ENCODE measurements around the gene IL17C.
A peak's percentile ranks its signal among the peaks of the same experiment; 100 is the strongest.
"Not testable (repeated sequence)": the region's sequence is repeated elsewhere in the genome, so short reads cannot be mapped to it uniquely, and the experiment has no call there.

The IL17C gene

DNA sequence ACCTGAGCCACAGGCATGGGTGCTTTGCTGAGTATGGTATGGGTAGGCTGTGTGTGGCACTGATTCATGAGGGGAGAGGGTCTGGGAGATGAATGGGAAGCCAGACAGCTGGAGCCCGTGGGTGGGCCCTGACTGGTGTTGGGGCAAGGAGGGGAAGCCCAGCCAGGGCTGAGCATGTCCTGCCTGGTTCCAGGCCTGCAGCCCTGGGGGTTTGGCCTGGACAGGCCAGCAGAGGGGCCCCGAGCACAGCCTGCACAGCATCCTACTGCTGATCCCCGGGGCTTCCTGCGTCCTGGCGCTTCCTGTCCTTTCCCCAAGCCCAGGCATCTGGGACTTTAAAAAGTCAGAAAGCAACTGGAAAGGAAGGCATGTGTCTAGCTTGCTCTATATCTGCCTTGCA lies 29.1 kb downstream of the IL17C start:
- Histone ChIP-seq H2BK5ac (ENCODE audit: low read depth, low read length, poor library complexity) (no peak overlapping the region), H2AFZ (ENCODE audit: insufficient read depth, low read length, poor library complexity) (no peak overlapping the region), H2AK5ac (ENCODE audit: low read length) (no peak overlapping the region), H3K4me2 (ENCODE audit: low read length) (no peak overlapping the region), H3K4me1 (ENCODE audit: control insufficient read depth in 1 of 2, insufficient read depth in 2 of 2, low read length in 2 of 2) (peaks cover 3 to 7% of the 10 kb centered on the region in 2 experiments), H4K91ac (ENCODE audit: low read depth, low read length) (no peak overlapping the region), H2BK120ac (ENCODE audit: insufficient read depth, low read length, poor library complexity) (no peak overlapping the region), H4K8ac (ENCODE audit: low read depth, low read length) (peak overlapping the region; percentile 36), H3K23ac (ENCODE audit: low read length) (no peak overlapping the region), H4K12ac (ENCODE audit: low read depth, low read length) (no peak overlapping the region), H3K36me3 (ENCODE audit: control insufficient read depth in 1 of 2, insufficient read depth in 2 of 2, low read length in 2 of 2) (peaks cover 5 to 6% of the 10 kb centered on the region in 2 experiments), H3K27me3 (ENCODE audit: insufficient read depth, low read length) (no peaks in the 10 kb centered on the region), H3K9ac (ENCODE audit: low read length) (no peak overlapping the region), H3K27ac (ENCODE audit: low read depth, low read length) (no peak overlapping the region), H3K18ac (ENCODE audit: low read length) (peak overlapping the region; percentile 17), H3K79me2 (ENCODE audit: control insufficient read depth, insufficient read depth, low read length, poor library complexity) (peaks cover 12% of the 10 kb centered on the region), H3K14ac (ENCODE audit: low read length) (no peak overlapping the region), H3K4ac (ENCODE audit: low read depth, low read length) (no peak overlapping the region), H3K4me3 (ENCODE audit: low read depth, low read length) (no peak overlapping the region), H3K79me1 (ENCODE audit: low read length) (peaks cover 12% of the 10 kb centered on the region), H3K9me3 (ENCODE audit: insufficient read depth, low read depth, low read length) (peaks cover 6% of the 10 kb centered on the region), H2BK12ac (ENCODE audit: low read length) (no peak overlapping the region)
- no peak for DNase-seq
- no CpG with 5 or more reads among the region's 5 CpGs for whole genome bisulfite sequencing (ENCODE audit: extremely low coverage, insufficient coverage, insufficient read length)

DNA sequence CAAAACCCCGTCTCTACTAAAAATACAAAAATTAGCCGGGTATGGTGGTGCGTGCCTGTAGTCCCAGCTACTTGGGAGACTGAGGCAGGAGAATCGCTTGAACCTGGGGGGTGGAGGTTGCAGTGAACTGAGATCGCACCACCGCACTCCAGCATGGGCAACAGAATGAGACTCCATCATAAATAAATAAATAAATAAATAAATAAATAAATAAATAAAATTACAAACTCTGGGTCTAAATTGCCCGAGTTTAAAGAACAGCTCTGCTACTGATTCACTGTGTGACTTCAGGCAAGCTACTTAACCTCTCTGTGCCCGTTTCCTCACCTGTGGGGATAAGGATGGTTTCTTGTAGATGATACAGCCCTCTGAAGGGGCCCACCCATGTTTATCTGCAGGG lies 31.1 kb downstream of the IL17C start:
- WGBS (ENCODE audit: extremely low coverage, insufficient coverage, insufficient read length) = no CpG with 5 or more reads among the region's 8 CpGs
- H3K27ac ChIP-seq (ENCODE audit: low read depth, low read length); H4K12ac ChIP-seq (ENCODE audit: low read depth, low read length); H3K4me2 ChIP-seq (ENCODE audit: low read length); H3K27me3 ChIP-seq (ENCODE audit: insufficient read depth, low read length); H3K18ac ChIP-seq (ENCODE audit: low read length); H3K36me3 ChIP-seq (ENCODE audit: control insufficient read depth in 1 of 2, insufficient read depth in 2 of 2, low read length in 2 of 2); H2BK12ac ChIP-seq (ENCODE audit: low read length); H4K8ac ChIP-seq (ENCODE audit: low read depth, low read length); H3K4me1 ChIP-seq (ENCODE audit: control insufficient read depth in 1 of 2, insufficient read depth in 2 of 2, low read length in 2 of 2); DNase-seq; H3K9me3 ChIP-seq (ENCODE audit: insufficient read depth, low read depth, low read length); H3K23ac ChIP-seq (ENCODE audit: low read length); H2AFZ ChIP-seq (ENCODE audit: insufficient read depth, low read length, poor library complexity); H2BK120ac ChIP-seq (ENCODE audit: insufficient read depth, low read length, poor library complexity); H3K79me1 ChIP-seq (ENCODE audit: low read length); H3K4ac ChIP-seq (ENCODE audit: low read depth, low read length); H2AK5ac ChIP-seq (ENCODE audit: low read length); H3K9ac ChIP-seq (ENCODE audit: low read length); H3K79me2 ChIP-seq (ENCODE audit: control insufficient read depth, insufficient read depth, low read length, poor library complexity); H3K4me3 ChIP-seq (ENCODE audit: low read depth, low read length); H3K14ac ChIP-seq (ENCODE audit: low read length); H2BK5ac ChIP-seq (ENCODE audit: low read depth, low read length, poor library complexity); H4K91ac ChIP-seq (ENCODE audit: low read depth, low read length): not testable (repeated sequence)

DNA sequence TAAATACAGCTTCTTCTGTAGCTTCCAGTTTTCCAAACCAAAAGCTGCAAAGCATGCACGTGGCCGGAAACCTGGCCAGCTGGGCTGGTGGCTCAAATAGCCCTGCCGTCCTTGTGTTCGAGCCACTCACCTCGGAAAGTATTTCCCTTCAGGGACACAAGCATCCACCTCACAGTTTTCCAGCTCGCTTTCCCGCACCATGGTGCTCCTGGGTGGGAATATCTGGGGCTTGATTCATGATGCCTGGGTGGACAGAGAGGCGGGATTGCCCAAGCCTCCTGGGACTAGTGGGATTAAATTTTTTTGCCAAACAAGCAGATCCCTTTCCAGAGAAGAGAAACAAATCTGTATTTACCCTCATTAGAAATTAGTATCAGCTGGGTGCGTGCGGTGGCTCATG lies 31.6 kb downstream of the IL17C start:
- H3K9me3 ChIP-seq (ENCODE audit: insufficient read depth, low read depth, low read length) = peaks cover 4% of the 10 kb centered on the region
- no peak overlapping the region for H2BK5ac ChIP-seq (ENCODE audit: low read depth, low read length, poor library complexity)
- no peaks in the 10 kb centered on the region for H3K79me2 ChIP-seq (ENCODE audit: control insufficient read depth, insufficient read depth, low read length, poor library complexity)
- DNase-seq = no peak
- H3K9ac ChIP-seq (ENCODE audit: low read length) = no peak overlapping the region
- H3K79me1 ChIP-seq (ENCODE audit: low read length) = no peaks in the 10 kb centered on the region
- no peak overlapping the region for H3K14ac ChIP-seq (ENCODE audit: low read length)
- no peak overlapping the region for H4K8ac ChIP-seq (ENCODE audit: low read depth, low read length)
- H4K91ac ChIP-seq (ENCODE audit: low read depth, low read length) = no peak overlapping the region
- H3K23ac ChIP-seq (ENCODE audit: low read length) = no peak overlapping the region
- no peak overlapping the region for H3K27ac ChIP-seq (ENCODE audit: low read depth, low read length)
- WGBS (ENCODE audit: extremely low coverage, insufficient coverage, insufficient read length) = no CpG with 5 or more reads among the region's 10 CpGs
- H3K27me3 ChIP-seq (ENCODE audit: insufficient read depth, low read length) = no peaks in the 10 kb centered on the region
- H3K4me3 ChIP-seq (ENCODE audit: low read depth, low read length) = no peak overlapping the region
- no peak overlapping the region for H3K4ac ChIP-seq (ENCODE audit: low read depth, low read length)
- H4K12ac ChIP-seq (ENCODE audit: low read depth, low read length) = no peak overlapping the region
- peaks cover 6 to 8% of the 10 kb centered on the region in 2 experiments for H3K36me3 ChIP-seq (ENCODE audit: control insufficient read depth in 1 of 2, insufficient read depth in 2 of 2, low read length in 2 of 2)
- no peak overlapping the region for H2BK120ac ChIP-seq (ENCODE audit: insufficient read depth, low read length, poor library complexity)
- H2AFZ ChIP-seq (ENCODE audit: insufficient read depth, low read length, poor library complexity) = no peak overlapping the region
- no peak overlapping the region for H3K4me2 ChIP-seq (ENCODE audit: low read length)
- H2AK5ac ChIP-seq (ENCODE audit: low read length) = no peak overlapping the region
- peaks cover 3 to 5% of the 10 kb centered on the region in 2 experiments for H3K4me1 ChIP-seq (ENCODE audit: control insufficient read depth in 1 of 2, insufficient read depth in 2 of 2, low read length in 2 of 2)
- no peak overlapping the region for H2BK12ac ChIP-seq (ENCODE audit: low read length)
- no peak overlapping the region for H3K18ac ChIP-seq (ENCODE audit: low read length)

DNA sequence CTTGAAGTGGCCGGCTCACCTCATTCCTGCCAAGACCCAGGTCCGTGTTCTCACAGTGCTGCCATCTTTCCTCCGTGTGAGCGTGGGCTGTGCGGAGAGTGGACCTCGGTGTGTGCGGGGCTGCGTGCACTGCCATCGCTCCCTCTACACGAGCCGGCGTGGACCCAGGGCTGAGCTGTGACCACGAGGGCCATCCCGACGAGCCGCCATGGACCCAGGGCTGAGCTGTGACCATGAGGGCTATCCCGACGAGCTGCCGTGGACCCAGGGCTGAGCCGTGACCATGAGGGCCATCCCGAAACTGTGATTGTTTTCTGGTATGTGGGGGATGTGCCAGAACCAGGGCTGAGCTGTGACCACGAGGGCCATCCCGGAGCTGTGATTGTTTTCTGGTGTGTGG lies 33.4 kb downstream of the IL17C start:
- H3K79me1 ChIP-seq (ENCODE audit: low read length) = no peaks in the 10 kb centered on the region
- H2BK12ac ChIP-seq (ENCODE audit: low read length) = no peak overlapping the region
- no peak overlapping the region for H2AFZ ChIP-seq (ENCODE audit: insufficient read depth, low read length, poor library complexity)
- no peak overlapping the region for H3K4me3 ChIP-seq (ENCODE audit: low read depth, low read length)
- H3K9ac ChIP-seq (ENCODE audit: low read length) = no peak overlapping the region
- no peak for DNase-seq
- H2AK5ac ChIP-seq (ENCODE audit: low read length) = peak overlapping the region; percentile 11
- H3K4ac ChIP-seq (ENCODE audit: low read depth, low read length) = no peak overlapping the region
- no peak overlapping the region for H3K4me2 ChIP-seq (ENCODE audit: low read length)
- H3K18ac ChIP-seq (ENCODE audit: low read length) = no peak overlapping the region
- no peak overlapping the region for H4K91ac ChIP-seq (ENCODE audit: low read depth, low read length)
- no peak overlapping the region for H3K14ac ChIP-seq (ENCODE audit: low read length)
- no CpG with 5 or more reads among the region's 23 CpGs for WGBS (ENCODE audit: extremely low coverage, insufficient coverage, insufficient read length)
- H3K23ac ChIP-seq (ENCODE audit: low read length) = no peak overlapping the region
- no peak overlapping the region for H3K27ac ChIP-seq (ENCODE audit: low read depth, low read length)
- no peak overlapping the region for H4K12ac ChIP-seq (ENCODE audit: low read depth, low read length)
- H3K27me3 ChIP-seq (ENCODE audit: insufficient read depth, low read length) = no peaks in the 10 kb centered on the region
- H2BK120ac ChIP-seq (ENCODE audit: insufficient read depth, low read length, poor library complexity) = no peak overlapping the region
- peaks cover 6 to 14% of the 10 kb centered on the region in 2 experiments for H3K36me3 ChIP-seq (ENCODE audit: control insufficient read depth in 1 of 2, insufficient read depth in 2 of 2, low read length in 2 of 2)
- H3K79me2 ChIP-seq (ENCODE audit: control insufficient read depth, insufficient read depth, low read length, poor library complexity) = no peaks in the 10 kb centered on the region
- no peak overlapping the region for H2BK5ac ChIP-seq (ENCODE audit: low read depth, low read length, poor library complexity)
- peaks cover 4% of the 10 kb centered on the region for H3K9me3 ChIP-seq (ENCODE audit: insufficient read depth, low read depth, low read length)
- peaks cover 3 to 5% of the 10 kb centered on the region in 2 experiments for H3K4me1 ChIP-seq (ENCODE audit: control insufficient read depth in 1 of 2, insufficient read depth in 2 of 2, low read length in 2 of 2)
- no peak overlapping the region for H4K8ac ChIP-seq (ENCODE audit: low read depth, low read length)
